ENCODE results near the gene GLI3.

DNA sequence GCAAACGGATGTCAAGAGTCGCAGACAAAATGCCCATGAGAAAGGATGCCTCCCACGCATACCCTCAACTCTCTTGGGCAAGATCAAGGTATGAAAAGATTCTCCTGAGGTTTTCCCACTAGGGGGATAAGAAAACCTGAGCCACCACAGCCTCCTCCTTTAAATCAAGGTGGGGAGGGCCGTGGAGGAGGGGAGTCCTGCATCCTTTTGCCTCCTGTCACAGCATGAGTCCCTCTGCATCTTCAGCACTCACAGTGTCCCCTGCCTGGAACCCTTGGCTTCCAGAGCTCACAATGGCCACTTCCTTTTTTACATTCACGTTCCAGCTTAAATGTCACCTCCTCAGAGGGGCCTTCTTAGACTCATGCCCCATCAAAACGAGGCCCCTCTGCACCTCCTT is 207.6 kb downstream of the GLI3 start:
- TF ChIP-seq CTCF (IDR thresholded peaks at IDR 0.05): no peak
- TF ChIP-seq POLR2A (IDR thresholded peaks at IDR 0.05): no peak
